IPS DF 19.7 (cell line): ENCODE results near the gene FOS.
"Not testable (repeated sequence)": the region's sequence is repeated elsewhere in the genome, so short reads cannot be mapped to it uniquely, and the experiment has no call there.

Experiments used
- DNase-seq: peaks from one replicate; pipeline ENCODE4 v3.0.0-alpha.2; 2013; ENCODE audit warnings: low read depth, low spot score

Gene FOS

GRCh38 chr14:75278422-75279152 is at the start of gene FOS:
Gene FOS (plus strand): TSS chr14:75278828. CDS start chr14:75278983, 155 bp downstream.
- DNase-seq, result no peak

GRCh38 chr14:75229661-75230139 is 48.9 kb upstream of the FOS start:
- no peak for DNase-seq

GRCh38 chr14:75230140-75230792 is 48.4 kb upstream of the FOS start:
- DNase-seq, result no peak

DNA sequence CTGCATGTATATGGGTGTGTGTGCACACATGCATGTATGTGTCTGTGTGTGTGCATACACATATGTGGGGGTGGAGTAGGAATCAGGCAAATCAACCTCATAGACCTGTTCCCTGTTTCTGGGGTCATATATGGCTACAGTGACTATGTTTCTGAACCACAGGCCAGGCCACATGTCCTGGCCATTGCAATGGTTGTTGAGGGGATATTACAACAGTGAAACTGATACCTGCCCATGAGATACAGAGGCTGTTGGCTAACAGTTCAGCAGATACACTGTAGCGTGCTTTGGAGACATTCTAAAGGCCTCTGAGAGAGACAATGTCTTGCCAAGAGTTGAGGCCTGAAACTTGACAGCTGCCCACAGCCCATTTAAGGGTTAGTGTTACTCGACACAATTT is 47.3 kb upstream of the FOS start:
- no peak for DNase-seq

GRCh38 chr14:75232191-75232590 is 46.4 kb upstream of the FOS start:
- DNase-seq, result no peak

- no peak for DNase-seq
Observed at GRCh38 chr14:75232597-75232996, 46.0 kb upstream of the FOS start.

- DNase-seq, result no peak
Observed at GRCh38 chr14:75234173-75235115, 44.2 kb upstream of the FOS start.

GRCh38 chr14:75235198-75235597 is 43.4 kb upstream of the FOS start:
- DNase-seq, result not testable (repeated sequence)

- DNase-seq, result no peak
Observed at GRCh38 chr14:75236467-75236866, 42.2 kb upstream of the FOS start.

- no peak for DNase-seq
Observed at GRCh38 chr14:75236901-75237419, 41.7 kb upstream of the FOS start.

- no peak for DNase-seq
Observed at GRCh38 chr14:75238756-75239455, 39.7 kb upstream of the FOS start.

DNA sequence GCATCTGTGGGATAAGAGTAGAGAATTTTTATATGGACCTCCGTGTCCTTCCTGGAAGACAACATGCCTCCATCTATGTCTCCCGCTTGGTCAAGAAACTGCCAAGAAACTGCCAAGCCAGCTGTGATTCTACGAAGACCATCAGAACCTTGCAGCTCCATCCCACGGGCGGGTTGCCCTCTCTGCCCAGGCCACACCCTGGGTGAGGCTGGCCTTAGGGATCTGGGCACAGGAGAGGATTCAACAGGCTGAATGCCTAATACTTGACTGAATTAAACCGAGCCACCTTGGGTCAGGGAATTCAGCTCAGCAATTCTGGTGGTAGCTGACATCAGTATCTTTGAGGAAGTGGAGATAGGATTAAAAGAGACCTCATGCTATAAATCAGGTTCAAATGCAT is 37.8 kb upstream of the FOS start:
- no peak for DNase-seq

DNA sequence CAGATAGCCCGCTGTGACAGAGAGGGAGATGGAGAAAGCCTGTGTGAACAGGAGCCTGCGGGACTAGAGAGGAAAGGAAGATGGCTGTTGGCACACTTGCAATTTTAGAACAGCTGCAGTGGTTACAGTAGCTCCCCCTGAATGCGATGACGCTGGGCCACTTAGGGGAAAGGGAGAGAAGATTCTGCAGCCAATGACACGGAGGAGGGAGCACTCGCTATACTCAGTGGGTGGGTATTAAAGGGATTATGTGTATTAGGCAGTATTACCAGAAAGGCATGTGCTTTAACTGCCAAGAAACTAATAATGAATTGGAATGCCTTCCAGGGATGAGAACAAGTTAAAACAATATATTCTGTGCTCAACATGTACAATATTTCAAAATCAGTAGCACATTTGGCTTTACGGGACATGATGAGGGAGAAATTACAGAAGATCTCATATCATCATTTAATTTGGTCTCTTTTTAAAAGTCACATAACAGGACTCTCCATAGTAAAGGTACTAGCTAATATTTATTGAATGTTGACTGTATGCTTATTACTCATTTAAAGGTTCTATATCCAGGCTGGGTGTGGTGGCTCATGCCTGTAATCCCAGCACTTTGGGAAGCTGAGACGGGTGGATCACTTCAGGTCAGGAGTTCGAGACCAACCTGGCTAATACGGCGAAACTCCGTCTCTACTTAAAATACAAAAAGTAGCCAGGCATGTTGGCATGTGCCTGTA is 35.9 kb upstream of the FOS start:
- no peak for DNase-seq

GRCh38 chr14:75244121-75244520 is 34.5 kb upstream of the FOS start:
- DNase-seq, result no peak

- DNase-seq, result no peak
Observed at GRCh38 chr14:75246546-75247285, 31.9 kb upstream of the FOS start.

GRCh38 chr14:75247286-75247922 is 31.2 kb upstream of the FOS start:
- no peak for DNase-seq

DNA sequence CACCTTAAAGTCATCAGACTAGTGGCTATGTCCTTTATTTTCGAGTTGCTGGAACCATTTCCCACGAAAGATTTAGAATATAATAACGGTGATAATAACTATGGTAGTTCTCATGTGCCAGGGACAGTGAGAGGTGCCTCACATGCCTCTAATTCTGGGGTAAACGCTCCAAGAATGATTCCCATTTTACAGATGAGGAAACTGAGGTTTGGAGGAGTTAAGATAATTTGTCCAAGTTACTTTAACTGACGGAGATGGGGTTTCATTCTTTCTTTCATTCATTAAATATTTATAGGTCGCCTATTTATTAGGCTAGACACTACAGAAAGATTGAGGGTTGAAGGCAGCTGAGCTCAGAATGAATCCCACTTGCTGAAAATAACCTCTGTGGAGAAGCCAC is 30.7 kb upstream of the FOS start:
- no peak for DNase-seq

DNA sequence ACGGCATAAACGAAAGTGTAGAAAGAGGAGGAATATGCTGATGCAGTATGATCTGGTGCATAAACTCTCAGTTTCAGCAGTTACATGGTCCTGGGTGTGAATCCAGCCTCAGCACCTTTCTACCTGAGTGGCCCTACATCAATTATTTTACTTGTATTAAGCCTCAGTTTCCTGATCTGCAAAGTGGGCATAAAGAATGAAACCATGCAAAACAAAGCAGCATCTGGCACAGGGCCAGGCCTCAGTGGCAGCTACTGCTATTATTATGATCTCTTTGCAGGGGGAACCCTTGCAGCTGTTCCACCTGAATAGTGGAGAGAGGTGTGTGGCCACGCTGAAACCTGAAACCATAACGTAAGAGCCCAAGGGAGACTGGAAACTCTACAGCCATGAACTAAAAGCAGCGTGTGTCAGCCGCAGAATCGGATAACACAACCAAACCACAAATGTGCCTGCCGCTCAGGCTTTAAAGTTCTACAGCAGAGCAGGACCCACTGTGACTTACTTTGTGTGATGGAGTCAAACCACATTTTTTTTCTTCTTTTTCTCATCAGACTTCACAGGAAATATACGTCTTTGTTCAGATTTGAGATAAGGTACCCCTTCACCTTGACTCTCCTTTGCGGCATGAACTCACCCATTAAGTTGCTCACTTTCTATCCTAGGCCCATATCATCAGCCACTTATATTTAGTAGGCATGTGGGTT is 29.2 kb upstream of the FOS start:
- no peak for DNase-seq

DNA sequence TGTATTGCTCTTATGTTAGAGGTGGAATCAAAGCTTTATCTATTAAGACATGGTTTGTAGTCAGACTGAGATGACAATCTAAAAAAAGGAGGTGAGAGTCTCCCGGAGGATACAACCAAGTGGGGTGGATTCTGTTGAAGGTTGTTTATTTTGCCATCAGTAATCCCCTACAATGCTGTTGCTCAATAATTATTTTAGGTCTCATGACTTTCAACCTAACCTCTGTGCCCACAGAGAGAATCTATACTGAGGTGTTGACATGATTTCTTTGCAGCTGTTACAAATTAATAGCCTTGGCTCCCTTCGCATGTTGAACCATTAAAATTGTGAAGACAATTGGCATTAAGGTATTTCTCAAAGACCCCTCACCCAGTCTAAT is 28.7 kb upstream of the FOS start:
- DNase-seq, result no peak
